HEK293T (cell line): Measurements from ENCODE around the gene ARHGAP40.

Source experiments
- CTBP1 ChIP-seq: fragments of 450-650 bp; IDR thresholded peaks from 2 replicates; pipeline ENCODE4 v1.6.1; 2016; ENCODE audit warnings: borderline replicate concordance
- FOXA1 ChIP-seq: fragments of 450-650 bp; IDR thresholded peaks from 2 replicates; pipeline ENCODE4 v1.6.1; 2016; ENCODE audit warnings: mild to moderate bottlenecking
- ZNF384 ChIP-seq: fragments of 450-650 bp; IDR thresholded peaks from 2 replicates; pipeline ENCODE4 v1.6.1; 2016

DNA sequence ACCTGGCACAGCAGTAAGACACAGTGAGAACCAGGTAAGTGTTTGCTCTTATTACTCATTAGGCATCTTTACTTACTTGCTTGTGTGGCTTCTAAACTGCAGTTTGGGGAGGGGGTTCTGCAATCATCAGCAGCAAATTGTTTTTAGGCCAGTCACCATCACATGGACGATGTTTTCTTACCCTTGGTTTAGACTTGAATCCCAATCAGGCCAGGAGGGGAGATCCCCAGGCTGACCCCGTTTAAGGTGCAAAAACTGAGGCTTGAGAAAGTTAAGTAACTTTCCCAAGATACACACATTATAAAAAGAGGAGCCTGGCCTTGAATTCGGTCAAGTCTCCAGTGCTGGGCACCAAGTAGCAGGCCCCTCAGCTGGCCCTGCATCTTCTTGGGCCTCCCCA is 70.9 kb downstream of the ARHGAP40 start:
- TF ChIP-seq CTBP1 (no peak), FOXA1 (no peak), ZNF384 (no peak)
